NCI-H748 (cell line): ENCODE results near the gene UAP1L1.

ENCODE experiments used
- DNase-seq: peaks from one replicate; lab custom pipeline; 2025; ENCODE audit not compliant: unreplicated experiment; lab: John Stamatoyannopoulos, UW

Gene UAP1L1

DNA sequence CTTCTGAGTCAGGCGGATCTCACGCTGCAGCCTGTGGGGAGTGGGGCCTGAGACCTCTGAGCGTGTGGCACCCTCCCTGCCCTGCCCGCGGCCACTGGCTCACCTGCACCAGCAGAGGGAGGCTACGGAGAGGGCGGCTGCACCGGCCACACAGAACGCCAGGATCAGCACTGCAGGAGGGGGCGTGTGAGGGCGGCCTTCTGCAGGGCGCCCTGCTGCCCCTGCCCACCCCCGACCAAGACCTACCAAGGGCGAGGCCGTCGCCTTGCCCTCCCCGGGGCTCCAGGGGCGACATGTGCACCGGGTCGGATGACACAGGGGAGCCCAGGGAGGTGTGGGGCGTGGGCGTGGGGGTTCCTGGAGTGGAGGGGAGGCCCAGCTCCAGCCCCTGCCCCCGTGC lies 36.7 kb upstream of the UAP1L1 start:
- no peak for DNase-seq

DNA sequence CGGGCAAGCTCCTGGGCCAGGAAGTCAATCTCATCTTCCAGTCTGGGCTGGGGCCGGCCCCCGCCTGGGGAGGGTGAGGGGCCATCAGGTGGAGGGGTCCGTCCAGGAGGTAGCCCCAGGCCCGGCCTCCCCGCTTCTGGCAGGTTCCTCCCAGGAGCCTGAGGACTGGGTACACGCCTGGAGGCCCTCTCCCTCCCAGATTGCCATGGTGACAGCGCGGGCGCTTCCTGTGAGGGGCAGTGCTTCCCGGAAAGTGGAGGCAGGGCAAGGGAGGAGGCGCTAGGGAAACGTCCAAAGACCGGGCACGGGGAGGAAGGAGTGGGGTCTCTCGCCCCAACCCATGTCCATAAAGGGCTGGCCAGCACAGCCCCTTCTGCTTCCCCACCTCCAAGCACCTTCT lies 36.2 kb upstream of the UAP1L1 start:
- no peak for DNase-seq

DNA sequence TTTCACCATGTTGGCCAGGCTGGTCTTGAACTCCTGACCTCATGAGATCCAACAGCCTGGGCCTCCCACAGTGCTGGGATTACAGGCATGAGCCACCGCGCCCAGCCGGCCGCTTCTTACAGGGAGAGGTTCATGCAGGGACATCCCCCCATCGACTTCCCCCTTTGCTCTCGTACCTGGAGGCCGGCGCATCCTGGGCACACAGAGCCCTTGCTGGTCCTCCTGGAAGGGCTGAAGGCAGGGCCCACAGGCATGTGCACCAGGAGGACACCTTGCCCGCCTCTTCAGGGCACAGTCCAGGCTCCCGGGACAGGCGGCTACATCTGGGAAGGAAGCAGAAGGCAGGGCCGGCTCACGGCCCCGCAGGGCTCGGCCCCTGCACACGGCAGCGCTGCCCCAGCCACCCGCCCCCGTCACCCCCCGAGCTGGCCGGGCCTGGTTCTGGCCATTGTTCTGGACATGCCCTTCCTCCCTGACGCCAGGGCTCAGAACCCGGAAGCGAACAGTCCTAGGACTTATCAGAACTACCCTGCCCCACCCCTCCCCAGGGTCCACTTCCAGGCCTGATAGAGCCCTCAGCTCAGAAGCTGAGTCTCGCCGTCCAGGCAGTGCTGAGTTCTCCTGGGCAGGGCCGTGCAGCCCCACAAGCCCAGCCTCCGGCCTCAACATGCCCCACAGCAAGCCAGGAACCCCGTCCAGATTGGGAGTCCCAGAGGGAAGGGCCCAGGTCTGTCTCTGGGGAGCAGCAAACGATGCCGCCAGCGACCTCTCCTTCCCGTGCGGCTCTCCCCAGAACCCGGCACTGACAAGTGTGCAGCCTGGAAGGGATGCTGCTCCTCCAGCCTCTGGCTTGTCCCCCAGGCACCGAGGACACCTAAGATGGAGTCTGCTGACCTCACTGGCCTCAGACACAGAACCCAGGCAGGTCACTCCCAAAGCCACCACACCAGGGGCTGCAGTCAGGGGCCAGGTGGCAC lies 34.3 kb upstream of the UAP1L1 start:
- DNase-seq, result no peak

DNA sequence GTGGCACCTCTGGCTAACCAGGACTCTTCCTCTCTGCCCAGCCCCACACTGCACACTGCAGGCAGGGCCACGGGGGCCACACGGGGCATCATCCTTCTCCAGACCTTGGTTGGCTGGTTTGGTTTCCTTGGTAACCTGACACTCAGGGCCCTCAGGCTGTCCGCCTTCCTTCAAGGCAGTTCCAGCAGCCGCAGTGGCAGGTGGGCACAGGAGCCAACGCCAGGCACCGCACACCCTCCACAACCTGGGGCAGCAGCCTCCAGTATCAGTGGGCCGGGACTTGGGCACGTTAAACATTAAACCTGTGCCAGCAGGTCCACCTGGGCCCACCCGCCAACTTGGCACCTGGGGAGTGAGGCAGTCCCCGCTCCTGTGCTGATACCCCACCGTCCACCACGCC lies 33.3 kb upstream of the UAP1L1 start:
- no peak for DNase-seq

DNA sequence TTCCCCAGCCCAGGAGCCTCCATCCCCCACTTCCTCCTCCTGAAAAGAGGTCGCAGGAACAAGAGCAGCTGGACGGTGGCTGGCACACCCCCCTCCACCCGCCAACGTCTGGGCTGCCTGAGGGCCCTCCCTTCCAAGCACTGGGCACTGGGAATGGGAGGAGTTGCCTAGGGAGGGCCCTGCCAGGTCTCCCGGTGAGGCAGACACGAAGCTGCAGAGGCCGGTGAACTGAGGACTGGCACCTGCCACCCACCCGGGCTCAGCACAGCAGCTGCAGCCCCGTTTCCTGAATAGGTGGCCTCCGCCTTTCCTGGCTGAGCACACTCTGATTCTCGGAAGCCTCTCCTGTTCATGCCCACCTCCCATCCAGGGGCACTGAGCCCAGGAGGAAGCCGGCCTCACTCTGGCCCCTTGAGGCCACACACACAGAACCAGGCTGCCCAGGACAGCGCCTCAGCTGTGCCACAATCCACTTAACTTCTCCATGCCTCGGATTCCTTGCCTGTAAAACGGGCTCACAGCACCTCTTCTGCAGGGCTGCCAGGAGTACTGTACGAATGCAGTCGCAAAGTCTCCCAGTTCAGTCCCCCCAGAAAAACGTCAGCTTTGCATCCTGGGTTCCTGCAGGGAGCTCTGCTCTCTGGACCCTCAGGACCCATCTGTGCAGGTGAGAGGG lies 32.7 kb upstream of the UAP1L1 start:
- peak; percentile 48 for DNase-seq

DNA sequence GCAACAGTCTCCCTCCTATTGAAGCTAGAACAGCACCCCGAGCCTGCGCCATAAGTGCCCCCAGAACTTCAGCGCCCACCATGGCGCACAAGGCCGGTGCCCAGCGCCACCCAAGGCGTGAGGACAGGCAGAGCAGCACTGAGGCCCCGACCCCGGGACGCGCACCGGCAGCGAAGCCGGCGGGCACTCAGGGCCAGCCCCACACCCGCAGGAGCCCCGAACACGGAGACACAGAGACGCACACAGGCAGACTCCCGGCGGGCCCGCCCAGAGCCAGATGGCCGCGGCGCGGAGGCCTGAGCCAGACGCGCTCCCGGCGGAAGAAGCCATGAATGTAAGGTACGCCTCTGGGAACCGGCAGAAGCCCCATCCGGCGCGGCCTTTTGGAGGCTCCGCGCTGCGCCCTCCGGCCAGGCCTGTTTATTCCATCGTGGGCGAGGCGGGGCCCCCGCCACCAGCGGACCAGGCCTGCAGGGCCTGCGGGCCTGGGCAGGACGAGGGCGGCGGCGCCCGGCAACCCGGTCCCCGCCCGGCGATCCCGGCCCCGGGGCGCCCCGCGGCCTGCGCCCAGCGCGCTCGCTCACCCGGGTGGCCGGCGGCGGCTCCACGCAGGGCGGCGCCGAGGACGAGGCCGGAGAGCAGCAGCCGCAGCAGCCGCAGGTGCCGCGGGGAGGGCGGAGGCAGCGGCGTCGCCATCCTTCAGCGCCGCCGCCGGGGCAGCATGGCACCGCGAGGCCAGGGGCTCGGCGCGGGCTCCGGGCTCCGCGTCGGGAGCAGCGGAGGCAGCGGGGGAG lies 31.8 kb upstream of the UAP1L1 start:
- peak; percentile 58 for DNase-seq

DNA sequence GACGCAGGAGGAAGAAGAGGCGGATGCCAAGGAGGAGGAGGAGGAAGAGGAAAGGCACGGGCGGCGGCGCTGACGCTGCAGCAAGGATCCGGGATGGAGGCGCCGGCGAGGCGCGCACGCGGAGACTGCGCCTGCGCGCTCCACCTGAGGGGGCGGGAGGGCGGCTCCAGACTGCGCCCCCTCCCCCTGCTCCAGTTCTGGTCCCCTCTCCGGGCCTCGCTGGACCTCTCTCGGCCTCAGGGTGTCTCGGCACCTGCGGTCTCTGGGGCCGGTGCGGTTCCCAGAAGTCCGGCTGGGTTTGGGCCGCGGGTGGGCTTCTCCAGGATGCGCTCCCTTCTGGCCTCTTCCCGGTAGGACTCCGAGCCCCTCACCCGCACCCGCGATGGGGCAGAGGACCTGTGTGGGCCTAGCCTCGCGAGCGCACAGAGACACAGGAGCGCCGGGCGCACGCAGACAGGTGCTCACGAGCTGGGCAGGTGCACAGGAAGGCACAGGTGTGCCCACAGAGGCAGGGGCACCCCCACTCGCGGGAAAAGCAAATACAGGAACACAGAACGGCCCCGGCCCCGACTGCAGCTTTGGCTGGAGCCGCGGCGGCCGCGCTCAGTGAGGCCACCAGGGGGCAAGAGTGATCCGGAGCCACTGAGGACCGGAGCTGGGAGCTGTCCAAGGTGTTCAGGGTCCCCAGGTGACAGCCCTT lies 31.1 kb upstream of the UAP1L1 start, which contains the start of gene NPDC1:
NPDC1 (minus strand) TSS at position 90 of the 700 bp plus-strand sequence. CDS start 188 bp downstream, outside the sequence.
- DNase-seq, result peak; percentile 88

DNA sequence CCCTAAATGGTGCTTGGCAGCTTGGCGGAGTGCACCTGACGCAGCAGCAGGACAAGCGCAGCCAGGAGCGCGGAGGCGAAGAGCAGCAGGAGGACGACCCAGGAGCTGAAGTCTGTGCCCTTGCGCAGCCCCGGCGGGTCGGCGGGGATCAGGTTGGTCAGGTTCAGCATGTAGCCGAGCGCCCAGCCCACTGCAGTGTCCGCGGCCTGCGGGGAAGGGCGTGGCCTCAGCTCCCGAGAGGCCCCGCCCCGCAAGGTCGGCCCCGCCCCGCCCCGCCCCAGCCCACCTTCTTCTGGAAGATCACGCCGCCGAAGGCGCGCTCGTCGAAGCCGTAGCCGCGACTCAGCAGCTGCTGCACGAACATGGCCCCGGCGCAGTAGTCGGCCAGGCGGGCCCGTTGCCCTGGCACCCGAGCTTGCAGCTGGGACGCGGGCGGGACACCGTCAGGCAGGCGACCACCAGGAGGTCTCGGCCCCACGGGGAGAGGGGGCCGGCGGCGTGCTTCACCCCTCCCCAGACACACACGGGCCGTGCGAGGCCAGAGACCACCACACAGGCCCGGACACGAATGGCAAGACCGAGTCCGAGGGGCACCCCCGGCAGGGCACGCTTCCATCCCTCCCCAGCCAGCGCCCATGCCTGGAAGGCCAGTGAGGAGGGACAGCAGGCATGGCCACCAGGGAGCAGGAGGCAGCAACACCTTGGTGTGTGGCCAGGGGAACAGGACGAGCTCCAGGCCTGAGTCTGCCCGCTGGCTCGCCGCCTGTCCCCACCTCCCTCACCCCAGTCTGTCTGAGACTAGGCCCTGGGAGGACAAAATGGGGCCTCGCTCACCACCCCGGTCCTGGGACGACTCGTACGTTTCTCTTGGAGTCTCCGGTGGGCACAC lies 28.4 kb upstream of the UAP1L1 start:
- DNase-seq, result peak; percentile 31

DNA sequence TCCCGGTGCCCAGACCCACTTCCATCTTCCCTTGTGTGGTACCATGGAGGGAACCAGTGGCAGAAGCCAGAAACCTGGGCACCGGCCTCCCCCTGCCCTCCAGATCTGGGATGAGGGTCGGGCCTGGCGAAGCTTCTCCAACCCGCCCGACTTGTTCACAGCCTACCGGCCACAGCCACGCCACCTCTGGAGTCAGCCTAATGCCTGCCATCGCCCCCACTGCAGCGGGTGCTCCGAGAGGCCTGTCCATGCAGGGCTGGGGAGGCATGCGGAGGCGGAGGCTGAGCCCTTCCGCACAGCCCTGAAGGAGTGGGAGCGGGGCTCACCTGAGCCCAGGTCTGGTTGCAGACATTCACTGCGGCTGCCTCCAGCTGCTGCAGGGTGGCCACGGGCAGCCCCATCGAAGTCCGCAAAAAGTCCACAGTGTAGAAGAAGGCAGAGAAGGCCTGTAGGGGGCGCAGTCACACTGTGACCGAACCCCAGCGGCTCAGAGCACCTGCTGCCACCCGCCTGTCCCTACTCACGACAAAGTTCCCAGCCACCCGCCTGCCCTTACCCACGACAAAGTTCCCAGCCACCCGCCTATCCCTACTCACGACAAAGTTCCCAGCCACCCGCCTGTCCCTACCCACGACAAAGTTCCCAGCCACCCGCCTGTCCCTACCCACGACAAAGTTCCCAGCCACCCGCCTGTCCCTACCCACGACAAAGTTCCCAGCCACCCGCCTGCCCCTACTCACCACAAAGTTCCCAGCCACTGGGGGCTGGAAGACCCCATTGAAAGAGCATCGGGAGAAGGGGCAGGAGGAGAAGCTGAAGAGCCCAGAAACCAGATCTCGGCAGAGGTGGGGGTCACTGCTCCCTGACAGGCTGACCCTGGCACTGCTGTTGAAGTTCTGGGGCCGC lies 27.5 kb upstream of the UAP1L1 start:
- peak; percentile 75 for DNase-seq

DNA sequence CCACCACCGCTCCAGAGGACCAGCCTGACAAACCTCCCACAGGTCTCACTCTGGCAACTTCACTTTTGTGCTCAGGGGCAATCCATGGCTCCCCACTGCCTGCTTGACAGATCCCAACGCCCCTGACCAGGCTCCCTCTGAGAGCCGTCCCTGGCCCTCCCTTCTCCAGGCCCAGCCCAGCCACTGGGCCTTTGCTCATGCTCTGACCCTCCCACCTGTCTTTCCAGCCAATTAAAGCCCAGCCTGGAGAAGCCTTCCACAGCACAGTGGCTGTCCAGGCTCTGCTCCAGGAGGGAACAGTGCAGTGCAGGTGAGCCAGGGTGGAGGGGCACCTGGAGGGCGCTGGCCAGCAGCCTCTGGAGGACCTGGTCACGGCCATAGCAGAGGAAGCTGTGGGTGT lies 26.7 kb upstream of the UAP1L1 start:
- DNase-seq, result peak; percentile 21

DNA sequence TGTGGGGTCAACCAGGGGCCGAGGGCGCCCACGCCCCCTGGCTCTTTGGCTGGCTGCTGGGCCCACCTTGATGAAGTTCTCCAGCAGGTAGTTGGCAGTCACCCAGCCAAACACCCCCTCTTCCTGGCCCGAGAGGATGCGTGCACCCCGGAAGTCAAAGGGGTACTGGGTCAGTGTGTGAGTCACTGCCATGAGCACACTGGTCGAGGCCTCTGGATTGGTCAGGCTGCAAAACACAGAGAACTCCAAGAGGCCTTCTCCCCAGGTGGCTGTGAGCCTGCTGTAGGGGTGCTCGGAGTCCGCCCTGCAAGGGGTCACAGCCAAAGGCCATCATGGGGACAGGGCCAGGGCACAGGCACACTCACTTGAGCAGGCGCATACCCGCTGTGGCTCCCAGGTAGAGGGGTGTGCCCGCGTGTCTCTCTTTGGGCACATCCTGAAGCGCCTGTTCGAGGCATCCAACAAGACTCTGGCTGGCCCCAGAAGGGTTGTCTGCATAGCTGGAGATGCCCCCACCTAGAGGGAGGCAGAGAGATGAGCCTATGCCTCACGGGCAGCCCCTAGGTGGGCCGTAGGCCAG lies 26.1 kb upstream of the UAP1L1 start:
- DNase-seq, result no peak

DNA sequence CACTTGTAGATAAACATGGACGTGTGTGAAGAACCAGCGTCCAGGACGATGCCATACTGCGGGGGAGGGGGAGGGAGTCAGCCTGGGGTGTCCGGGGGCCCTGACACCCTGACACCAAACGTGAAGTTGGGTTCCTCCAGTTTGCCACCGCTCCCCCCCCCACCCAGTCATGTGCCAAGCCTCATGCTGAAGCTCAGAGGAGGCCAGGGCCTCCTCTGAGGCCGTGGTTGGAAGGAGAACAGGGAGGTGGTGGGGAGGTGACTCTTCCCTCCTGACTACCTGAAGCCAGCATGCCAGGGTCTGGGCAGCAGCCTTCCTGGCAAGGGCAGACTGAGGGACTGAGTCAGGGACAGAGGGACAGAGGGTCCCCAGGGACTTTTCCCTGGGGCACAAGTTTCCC lies 25.0 kb upstream of the UAP1L1 start:
- DNase-seq, result no peak

DNA sequence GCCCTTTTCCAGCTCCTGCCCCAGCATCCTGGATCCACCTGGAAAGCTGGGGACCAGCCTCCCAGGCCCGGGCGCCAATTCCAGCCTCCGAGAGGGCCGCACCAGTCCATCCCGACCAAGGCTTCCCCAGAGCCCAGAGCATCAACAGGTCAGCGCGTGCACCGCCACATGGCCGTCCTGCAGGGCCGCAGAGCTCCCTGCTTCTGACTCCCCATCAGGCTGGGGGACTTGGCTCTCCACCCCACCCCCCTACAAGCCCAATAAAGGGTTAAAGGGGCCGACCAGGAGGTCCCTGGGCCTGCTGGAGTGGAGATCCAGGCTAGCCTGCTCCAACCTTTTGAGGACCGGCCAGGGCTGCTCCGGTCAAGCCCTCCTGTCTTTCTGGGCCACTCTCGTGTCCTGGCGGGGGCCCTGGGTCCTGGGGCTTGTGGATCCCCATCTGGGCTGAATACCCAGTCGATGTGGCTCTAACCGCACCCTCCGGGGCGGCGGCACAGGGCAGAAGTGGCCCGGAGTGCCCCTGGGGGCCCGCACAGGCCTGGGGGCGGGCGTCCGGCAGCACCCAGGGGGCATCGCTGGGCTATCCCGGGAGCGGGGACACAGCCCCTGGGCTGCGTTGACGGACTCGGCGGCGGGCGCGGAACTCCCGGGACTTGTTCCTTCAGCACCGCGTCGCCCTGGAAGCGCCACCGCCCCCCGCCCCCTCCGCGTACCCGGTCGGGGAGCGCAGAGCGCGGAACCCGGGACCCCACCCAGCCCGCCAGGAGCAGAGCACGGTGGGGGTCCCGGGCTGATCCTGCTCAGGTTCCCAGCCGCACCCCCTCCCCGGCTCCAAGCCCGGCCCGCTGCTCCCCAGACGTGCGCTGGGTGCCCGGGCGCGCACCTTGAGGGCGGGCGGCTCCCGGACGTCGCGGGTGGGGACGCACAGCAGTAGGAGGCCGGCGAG lies 24.0 kb upstream of the UAP1L1 start:
- DNase-seq, result peak; percentile 56

DNA sequence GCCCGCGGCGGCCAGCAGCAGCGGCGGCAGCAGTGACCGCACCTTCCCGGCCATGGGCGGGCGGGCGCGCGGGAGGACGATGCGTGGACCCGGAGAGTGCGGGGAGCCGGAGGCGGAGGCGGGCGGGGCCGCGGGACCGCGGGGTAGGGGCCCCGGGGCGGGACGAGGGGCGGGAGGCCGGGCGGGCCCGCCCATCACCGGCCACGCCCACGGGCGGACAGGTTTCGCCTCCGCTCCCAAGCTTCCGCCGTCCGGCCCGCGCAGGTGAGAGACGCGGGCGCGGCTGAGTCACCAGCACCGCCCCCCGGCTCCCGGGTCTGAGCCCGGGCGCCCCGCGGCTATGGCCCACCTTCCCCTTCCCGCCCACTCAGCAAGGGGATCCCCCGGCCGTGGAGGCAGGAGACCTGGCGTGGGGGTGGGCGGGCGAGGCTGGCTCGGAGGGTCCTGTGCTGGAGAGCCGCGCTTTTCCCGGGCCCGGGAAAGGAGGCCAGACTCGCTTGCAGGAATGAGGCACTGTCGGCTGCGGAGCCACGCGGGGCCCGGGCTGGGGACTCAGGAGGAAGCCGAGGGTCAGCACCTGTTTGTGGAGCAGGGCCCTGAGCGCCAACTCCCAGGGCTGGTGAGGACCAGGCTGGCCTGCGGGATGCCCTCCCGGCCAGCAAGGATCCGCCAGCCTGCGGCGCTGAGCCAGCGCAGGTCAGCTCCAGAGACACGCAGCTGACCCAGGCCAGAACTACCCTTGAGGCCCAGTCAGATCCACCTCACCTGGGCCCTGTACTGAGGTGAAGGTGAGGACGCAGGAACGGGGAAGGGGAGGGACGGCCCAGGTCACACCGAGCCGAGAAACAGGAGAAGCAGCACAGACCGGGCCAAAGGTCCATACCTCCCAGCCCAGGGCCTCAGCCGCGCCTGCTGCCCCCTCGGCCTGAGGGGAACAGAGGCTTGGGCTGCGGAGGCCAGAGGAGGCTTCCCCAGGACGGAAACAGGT lies 23.1 kb upstream of the UAP1L1 start, which contains the start of gene ENTPD2:
ENTPD2 (minus strand) TSS at position 118 of the 988 bp plus-strand sequence; CDS start at position 54, 64 bp downstream.
- DNase-seq, result peak; percentile 83

DNA sequence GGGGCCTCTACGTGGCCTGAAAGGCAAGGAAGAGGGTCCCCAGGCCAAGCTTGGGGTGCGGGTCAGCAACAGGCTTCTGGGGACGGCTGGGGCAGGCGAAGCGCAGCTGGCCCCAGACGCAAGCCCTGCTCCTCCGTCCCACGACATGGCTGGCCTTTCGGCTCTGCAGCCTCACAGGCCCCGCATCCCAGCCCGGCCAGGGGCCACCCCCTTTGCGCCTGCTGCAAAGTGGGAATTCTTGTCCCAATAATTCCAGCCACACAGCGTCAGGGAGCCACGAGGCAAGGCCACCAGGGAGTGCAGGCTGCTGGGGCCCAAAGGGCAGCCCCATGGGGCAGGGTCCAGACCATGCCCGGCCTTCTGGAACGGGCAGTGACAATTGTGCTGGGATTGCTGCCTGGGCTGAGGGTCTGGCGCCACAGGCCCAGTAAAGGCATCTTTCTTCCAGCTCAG lies 22.4 kb upstream of the UAP1L1 start:
- DNase-seq, result no peak
